NCI-H226 (cell line): Measurements from ENCODE around the gene KLHL29.
"Not testable (repeated sequence)": the region's sequence is repeated elsewhere in the genome, so short reads cannot be mapped to it uniquely, and the experiment has no call there.

Experiments used
- DNase-seq: peaks from one replicate; pipeline ENCODE4 v3.0.0-alpha.2; 2015

The KLHL29 gene

GRCh38 chr2:23375448-23375847 lies 9.5 kb upstream of the KLHL29 start:
- DNase-seq, result peak; percentile 75

GRCh38 chr2:23376075-23376474 lies 8.9 kb upstream of the KLHL29 start:
- no peak for DNase-seq

GRCh38 chr2:23376972-23377371 lies 8.0 kb upstream of the KLHL29 start:
- peak; percentile 94 for DNase-seq

GRCh38 chr2:23377771-23378170 lies 7.2 kb upstream of the KLHL29 start:
- peak; percentile 67 for DNase-seq

- no peak for DNase-seq
Observed at GRCh38 chr2:23378496-23378895, 6.5 kb upstream of the KLHL29 start.

GRCh38 chr2:23379220-23379695 lies 5.7 kb upstream of the KLHL29 start:
- DNase-seq, result no peak

- DNase-seq, result peak; percentile 81
Observed at GRCh38 chr2:23380562-23381065, 4.4 kb upstream of the KLHL29 start.

- DNase-seq, result peak; percentile 88
Observed at GRCh38 chr2:23381084-23381483, 3.9 kb upstream of the KLHL29 start.

GRCh38 chr2:23381485-23381884 lies 3.5 kb upstream of the KLHL29 start:
- no peak for DNase-seq

- no peak for DNase-seq
Observed at GRCh38 chr2:23383100-23383499, 1.9 kb upstream of the KLHL29 start.

GRCh38 chr2:23385351-23385747 lies 370 bp downstream of the KLHL29 start:
- no peak for DNase-seq

GRCh38 chr2:23385748-23386338 lies 864 bp downstream of the KLHL29 start:
- no peak for DNase-seq

GRCh38 chr2:23386339-23387220 lies 1.6 kb downstream of the KLHL29 start:
- DNase-seq, result no peak

GRCh38 chr2:23387221-23387550 lies 2.2 kb downstream of the KLHL29 start:
- no peak for DNase-seq

- no peak for DNase-seq
Observed at GRCh38 chr2:23387845-23388244, 2.9 kb downstream of the KLHL29 start.

GRCh38 chr2:23388294-23388693 lies 3.3 kb downstream of the KLHL29 start:
- no peak for DNase-seq

- DNase-seq, result no peak
Observed at GRCh38 chr2:23388756-23389514, 4.0 kb downstream of the KLHL29 start.

- DNase-seq, result no peak
Observed at GRCh38 chr2:23390152-23390551, 5.2 kb downstream of the KLHL29 start.

GRCh38 chr2:23391237-23391736 lies 6.3 kb downstream of the KLHL29 start:
- not testable (repeated sequence) for DNase-seq

GRCh38 chr2:23393722-23394121 lies 8.7 kb downstream of the KLHL29 start:
- no peak for DNase-seq

- DNase-seq, result no peak
Observed at GRCh38 chr2:23394700-23395099, 9.7 kb downstream of the KLHL29 start.

- DNase-seq, result no peak
Observed at GRCh38 chr2:23397478-23397877, 12.5 kb downstream of the KLHL29 start.

GRCh38 chr2:23399674-23400261 lies 14.8 kb downstream of the KLHL29 start:
- no peak for DNase-seq
